ENCODE measurements around the gene KLHL24.

KLHL24 gene

GRCh38 chr3:183710231-183710630, 74.8 kb downstream of the KLHL24 start:
- no peak overlapping the region for H2BK12ac ChIP-seq (ENCODE audit: low read length)
- no peak overlapping the region for H2BK5ac ChIP-seq (ENCODE audit: low read depth, low read length, poor library complexity)
- no peak overlapping the region for H4K12ac ChIP-seq (ENCODE audit: low read depth, low read length)
- no peak for DNase-seq
- H2AK5ac ChIP-seq (ENCODE audit: low read length): no peak overlapping the region
- peaks cover 4% of the 10 kb centered on the region for H3K79me2 ChIP-seq (ENCODE audit: control insufficient read depth, insufficient read depth, low read length, poor library complexity)
- no peak overlapping the region for H2AFZ ChIP-seq (ENCODE audit: insufficient read depth, low read length, poor library complexity)
- H3K23ac ChIP-seq (ENCODE audit: low read length): no peak overlapping the region
- H4K8ac ChIP-seq (ENCODE audit: low read depth, low read length): no peak overlapping the region
- no peak overlapping the region for H4K91ac ChIP-seq (ENCODE audit: low read depth, low read length)
- H3K27me3 ChIP-seq (ENCODE audit: insufficient read depth, low read length): no peaks in the 10 kb centered on the region
- no peak overlapping the region for H3K27ac ChIP-seq (ENCODE audit: low read depth, low read length)
- H3K4me2 ChIP-seq (ENCODE audit: low read length): no peak overlapping the region
- H3K36me3 ChIP-seq (ENCODE audit: control insufficient read depth in 1 of 2, insufficient read depth in 2 of 2, low read length in 2 of 2): peaks cover 0 to 3% of the 10 kb centered on the region in 2 experiments
- no peak overlapping the region for H3K14ac ChIP-seq (ENCODE audit: low read length)
- no peak overlapping the region for H3K18ac ChIP-seq (ENCODE audit: low read length)
- no peak overlapping the region for H3K4me3 ChIP-seq (ENCODE audit: low read depth, low read length)
- no peak overlapping the region for H3K9ac ChIP-seq (ENCODE audit: low read length)
- no peaks in the 10 kb centered on the region for H3K79me1 ChIP-seq (ENCODE audit: low read length)
- no peak overlapping the region for H3K4ac ChIP-seq (ENCODE audit: low read depth, low read length)
- H3K4me1 ChIP-seq (ENCODE audit: control insufficient read depth in 1 of 2, insufficient read depth in 2 of 2, low read length in 2 of 2): no peaks in the 10 kb centered on the region
- H2BK120ac ChIP-seq (ENCODE audit: insufficient read depth, low read length, poor library complexity): no peak overlapping the region
- no peaks in the 10 kb centered on the region for H3K9me3 ChIP-seq (ENCODE audit: insufficient read depth, low read depth, low read length)

- peaks cover 0 to 6% of the 10 kb centered on the region in 2 experiments for H3K36me3 ChIP-seq (ENCODE audit: control insufficient read depth in 1 of 2, insufficient read depth in 2 of 2, low read length in 2 of 2)
- no CpG with 5 or more reads among the region's 3 CpGs for WGBS (ENCODE audit: extremely low coverage, insufficient coverage, insufficient read length)
Measured at GRCh38 chr3:183711516-183711915, 76.1 kb downstream of the KLHL24 start.

GRCh38 chr3:183714622-183715021, 79.2 kb downstream of the KLHL24 start:
- H3K79me2 ChIP-seq (ENCODE audit: control insufficient read depth, insufficient read depth, low read length, poor library complexity): no peaks in the 10 kb centered on the region
- no peak overlapping the region for H2AFZ ChIP-seq (ENCODE audit: insufficient read depth, low read length, poor library complexity)
- H2BK5ac ChIP-seq (ENCODE audit: low read depth, low read length, poor library complexity): no peak overlapping the region
- H3K9me3 ChIP-seq (ENCODE audit: insufficient read depth, low read depth, low read length): no peaks in the 10 kb centered on the region
- no peak overlapping the region for H2BK120ac ChIP-seq (ENCODE audit: insufficient read depth, low read length, poor library complexity)
- H4K12ac ChIP-seq (ENCODE audit: low read depth, low read length): no peak overlapping the region
- peaks cover 8 to 13% of the 10 kb centered on the region in 2 experiments for H3K36me3 ChIP-seq (ENCODE audit: control insufficient read depth in 1 of 2, insufficient read depth in 2 of 2, low read length in 2 of 2)
- no peak overlapping the region for H3K14ac ChIP-seq (ENCODE audit: low read length)
- H3K27me3 ChIP-seq (ENCODE audit: insufficient read depth, low read length): no peaks in the 10 kb centered on the region
- H3K4me3 ChIP-seq (ENCODE audit: low read depth, low read length): no peak overlapping the region
- no peak overlapping the region for H3K23ac ChIP-seq (ENCODE audit: low read length)
- H4K8ac ChIP-seq (ENCODE audit: low read depth, low read length): no peak overlapping the region
- no peak overlapping the region for H3K18ac ChIP-seq (ENCODE audit: low read length)
- no peak for DNase-seq
- H4K91ac ChIP-seq (ENCODE audit: low read depth, low read length): no peak overlapping the region
- H2AK5ac ChIP-seq (ENCODE audit: low read length): no peak overlapping the region
- H3K79me1 ChIP-seq (ENCODE audit: low read length): no peaks in the 10 kb centered on the region
- no peak overlapping the region for H3K27ac ChIP-seq (ENCODE audit: low read depth, low read length)
- H2BK12ac ChIP-seq (ENCODE audit: low read length): no peak overlapping the region
- H3K4me2 ChIP-seq (ENCODE audit: low read length): no peak overlapping the region
- H3K4ac ChIP-seq (ENCODE audit: low read depth, low read length): no peak overlapping the region
- H3K4me1 ChIP-seq (ENCODE audit: control insufficient read depth in 1 of 2, insufficient read depth in 2 of 2, low read length in 2 of 2): no peaks in the 10 kb centered on the region
- H3K9ac ChIP-seq (ENCODE audit: low read length): no peak overlapping the region

More at GRCh38 chr3:183711516-183711915, 76.1 kb downstream of the KLHL24 start:
- Histone ChIP-seq H3K18ac (ENCODE audit: low read length) (no peak overlapping the region), H3K4ac (ENCODE audit: low read depth, low read length) (no peak overlapping the region), H3K4me1 (ENCODE audit: control insufficient read depth in 1 of 2, insufficient read depth in 2 of 2, low read length in 2 of 2) (no peaks in the 10 kb centered on the region), H3K79me1 (ENCODE audit: low read length) (no peaks in the 10 kb centered on the region), H3K9ac (ENCODE audit: low read length) (no peak overlapping the region), H3K14ac (ENCODE audit: low read length) (no peak overlapping the region), H2BK5ac (ENCODE audit: low read depth, low read length, poor library complexity) (no peak overlapping the region), H3K9me3 (ENCODE audit: insufficient read depth, low read depth, low read length) (no peaks in the 10 kb centered on the region), H2AK5ac (ENCODE audit: low read length) (no peak overlapping the region), H3K27me3 (ENCODE audit: insufficient read depth, low read length) (no peaks in the 10 kb centered on the region), H3K79me2 (ENCODE audit: control insufficient read depth, insufficient read depth, low read length, poor library complexity) (peaks cover 2% of the 10 kb centered on the region), H2AFZ (ENCODE audit: insufficient read depth, low read length, poor library complexity) (no peak overlapping the region), H3K23ac (ENCODE audit: low read length) (no peak overlapping the region), H3K4me3 (ENCODE audit: low read depth, low read length) (no peak overlapping the region), H2BK120ac (ENCODE audit: insufficient read depth, low read length, poor library complexity) (no peak overlapping the region), H4K12ac (ENCODE audit: low read depth, low read length) (no peak overlapping the region), H4K91ac (ENCODE audit: low read depth, low read length) (no peak overlapping the region), H3K4me2 (ENCODE audit: low read length) (no peak overlapping the region), H2BK12ac (ENCODE audit: low read length) (no peak overlapping the region), H3K27ac (ENCODE audit: low read depth, low read length) (no peak overlapping the region), H4K8ac (ENCODE audit: low read depth, low read length) (no peak overlapping the region)
- DNase-seq: no peak

- no peak overlapping the region for H3K23ac ChIP-seq (ENCODE audit: low read length)
- H4K12ac ChIP-seq (ENCODE audit: low read depth, low read length): no peak overlapping the region
- H3K18ac ChIP-seq (ENCODE audit: low read length): no peak overlapping the region
- no peak overlapping the region for H3K4me3 ChIP-seq (ENCODE audit: low read depth, low read length)
- no peaks in the 10 kb centered on the region for H3K79me1 ChIP-seq (ENCODE audit: low read length)
- H2BK5ac ChIP-seq (ENCODE audit: low read depth, low read length, poor library complexity): no peak overlapping the region
- H3K36me3 ChIP-seq (ENCODE audit: control insufficient read depth in 1 of 2, insufficient read depth in 2 of 2, low read length in 2 of 2): peaks cover 16 to 18% of the 10 kb centered on the region in 2 experiments
- H3K27me3 ChIP-seq (ENCODE audit: insufficient read depth, low read length): no peaks in the 10 kb centered on the region
- H2BK120ac ChIP-seq (ENCODE audit: insufficient read depth, low read length, poor library complexity): no peak overlapping the region
- no CpG with 5 or more reads among the region's 3 CpGs for WGBS (ENCODE audit: extremely low coverage, insufficient coverage, insufficient read length)
- no peak for DNase-seq
- no peak overlapping the region for H3K14ac ChIP-seq (ENCODE audit: low read length)
- H3K4me2 ChIP-seq (ENCODE audit: low read length): no peak overlapping the region
- H2AK5ac ChIP-seq (ENCODE audit: low read length): no peak overlapping the region
- no peaks in the 10 kb centered on the region for H3K4me1 ChIP-seq (ENCODE audit: control insufficient read depth in 1 of 2, insufficient read depth in 2 of 2, low read length in 2 of 2)
- H3K27ac ChIP-seq (ENCODE audit: low read depth, low read length): no peak overlapping the region
- no peak overlapping the region for H3K4ac ChIP-seq (ENCODE audit: low read depth, low read length)
- no peak overlapping the region for H2AFZ ChIP-seq (ENCODE audit: insufficient read depth, low read length, poor library complexity)
- no peak overlapping the region for H3K9ac ChIP-seq (ENCODE audit: low read length)
- no peak overlapping the region for H4K8ac ChIP-seq (ENCODE audit: low read depth, low read length)
- no peak overlapping the region for H2BK12ac ChIP-seq (ENCODE audit: low read length)
- H3K9me3 ChIP-seq (ENCODE audit: insufficient read depth, low read depth, low read length): no peaks in the 10 kb centered on the region
- H3K79me2 ChIP-seq (ENCODE audit: control insufficient read depth, insufficient read depth, low read length, poor library complexity): no peaks in the 10 kb centered on the region
- no peak overlapping the region for H4K91ac ChIP-seq (ENCODE audit: low read depth, low read length)
Measured at GRCh38 chr3:183718012-183718411, 82.6 kb downstream of the KLHL24 start.

All from trophoblast cell (in vitro differentiated cells and primary cell).